Ectodermal cell (in vitro differentiated cells): ENCODE results near the gene C9orf43. TPM values are rescaled to one million over a fixed set of nuclear protein-coding genes. Genes with fewer than 3 reads are reported as not detected.
A peak's percentile ranks its signal among the peaks of the same experiment; 100 is the strongest.
"Not testable (repeated sequence)": the region's sequence is repeated elsewhere in the genome, so short reads cannot be mapped to it uniquely, and the experiment has no call there.

Source experiments
- H3K27ac ChIP-seq: 2 replicates; pipeline ENCODE4 v1.7.0; 2013; ENCODE audit warnings: mild to moderate bottlenecking, low read depth, low read length; ENCODE audit not compliant: insufficient read depth, poor library complexity, severe bottlenecking
- H3K27me3 ChIP-seq: 2 replicates; pipeline ENCODE4 v1.7.0; 2013; ENCODE audit warnings: mild to moderate bottlenecking, low read length; ENCODE audit not compliant: insufficient read depth, control insufficient read depth, poor library complexity, severe bottlenecking
- H3K36me3 ChIP-seq: one replicate; pipeline ENCODE4 v1.7.0; 2013; ENCODE audit warnings: low read length; ENCODE audit not compliant: control insufficient read depth, insufficient read depth
- H3K4me1 ChIP-seq: one replicate; pipeline ENCODE4 v1.7.0; 2013; ENCODE audit warnings: low read length; ENCODE audit not compliant: control insufficient read depth, insufficient read depth
- H3K4me3 ChIP-seq: 2 replicates; pipeline ENCODE4 v1.7.0; 2013; ENCODE audit warnings: low read depth, low read length, control low read depth; ENCODE audit not compliant: insufficient read depth
- H3K9me3 ChIP-seq: 2 replicates; pipeline ENCODE4 v1.7.0; 2013; ENCODE audit warnings: mild to moderate bottlenecking, low read length, moderate library complexity; ENCODE audit not compliant: control insufficient read depth
- WGBS, 2 experiments: methylation state at CpG; one replicate each; pipeline ENCODE4 v1.1.7; 2013; ENCODE audit warnings: missing lambda C conversion rate in 2 of 2; 5-methylcytosine and 5-hydroxymethylcytosine counted together
- polyA plus RNA-seq, 4 experiments: library from polyadenylated mRNA; stranded (reverse); fragments of 50-300 nt; gene quantifications; one replicate each; pipeline ENCODE4 v1.2.3, GENCODE V29; 2013

The C9orf43 gene, protein sequence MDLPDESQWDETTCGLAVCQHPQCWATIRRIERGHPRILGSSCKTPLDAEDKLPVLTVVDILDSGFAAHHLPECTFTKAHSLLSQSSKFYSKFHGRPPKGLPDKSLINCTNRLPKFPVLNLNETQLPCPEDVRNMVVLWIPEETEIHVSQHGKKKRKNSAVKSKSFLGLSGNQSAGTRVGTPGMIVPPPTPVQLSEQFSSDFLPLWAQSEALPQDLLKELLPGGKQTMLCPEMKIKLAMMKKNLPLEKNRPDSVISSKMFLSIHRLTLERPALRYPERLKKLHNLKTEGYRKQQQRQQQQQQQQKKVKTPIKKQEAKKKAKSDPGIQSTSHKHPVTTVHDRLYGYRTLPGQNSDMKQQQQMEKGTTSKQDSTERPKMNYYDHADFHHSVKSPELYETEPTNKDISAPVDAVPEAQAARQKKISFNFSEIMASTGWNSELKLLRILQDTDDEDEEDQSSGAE
- 1.2 TPM for polyA plus RNA-seq (2013, experiment 1 of 4)
- polyA plus RNA-seq (2013, experiment 2 of 4), result 0.28 TPM
- 0.59 TPM for polyA plus RNA-seq (2013, experiment 3 of 4)
- polyA plus RNA-seq (2013, experiment 4 of 4), result 0.32 TPM

DNA sequence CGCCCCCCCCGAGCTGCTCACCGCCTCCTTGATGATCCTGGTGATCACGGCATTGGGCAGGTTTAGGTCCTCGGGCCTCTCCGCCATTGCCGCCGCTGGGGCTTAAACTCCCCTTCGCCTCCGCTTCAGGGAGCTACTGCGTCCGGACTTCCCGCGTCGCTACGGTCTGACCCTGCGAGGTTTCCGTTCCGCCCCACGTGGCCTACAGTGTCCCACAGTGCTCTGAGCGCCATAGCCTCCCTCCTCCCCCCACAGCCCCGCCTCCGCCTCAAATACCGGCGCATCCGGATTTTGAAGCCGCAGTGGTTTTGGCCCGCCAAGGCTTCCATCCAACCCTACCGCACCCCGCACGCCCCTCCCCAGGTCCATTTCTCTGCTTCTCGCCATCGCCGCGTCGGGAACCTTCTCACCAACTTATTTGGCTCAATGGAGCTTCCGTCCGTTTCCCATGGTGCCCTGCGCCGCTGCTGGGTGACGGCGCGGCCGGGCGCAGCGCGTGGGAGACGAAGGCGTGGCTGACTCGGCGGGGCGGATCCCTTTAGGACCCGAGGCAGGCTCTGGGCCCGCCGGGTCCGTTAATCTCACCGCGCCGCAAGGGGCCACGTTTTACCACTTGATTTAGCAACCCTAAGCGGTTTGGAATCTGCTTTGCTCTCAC lies at the start of gene C9orf43, which contains the start of gene POLE3:
TSS of gene C9orf43 (plus strand) at position 541 of the 658 bp plus-strand sequence. CDS start 2,747 bp downstream, outside the sequence.
TSS of gene POLE3 (minus strand) at position 469 of the 658 bp plus-strand sequence. CDS start at position 87, 382 bp downstream.
- 0% methylated on average over 61 of the region's 61 CpGs for WGBS, 2 experiments

GRCh38 chr9:113361304-113362018 lies 49.1 kb upstream of the C9orf43 start:
- WGBS, 2 experiments, result 88 to 92% methylated on average over 5 to 6 of the region's 7 CpGs
- H3K4me3 ChIP-seq, result no peak overlapping the region
- H3K4me1 ChIP-seq, result no peaks in the 10 kb centered on the region
- H3K27ac ChIP-seq, result no peak overlapping the region
- H3K36me3 ChIP-seq, result no peaks in the 10 kb centered on the region
- H3K9me3 ChIP-seq, result no peaks in the 10 kb centered on the region
- H3K27me3 ChIP-seq, result no peaks in the 10 kb centered on the region

More for the DNA sequence above, at the start of gene C9orf43, which contains the start of gene POLE3:
- Histone ChIP-seq H3K9me3 (no peaks in the 10 kb centered on the region), H3K4me1 (peaks cover 6% of the 10 kb centered on the region), H3K4me3 (peak within 1 kb of the TSS; percentile 98), H3K27ac (peak within 1 kb of the TSS; percentile 97), H3K36me3 (peaks cover 9% of the 10 kb centered on the region), H3K27me3 (no peaks in the 10 kb centered on the region)

DNA sequence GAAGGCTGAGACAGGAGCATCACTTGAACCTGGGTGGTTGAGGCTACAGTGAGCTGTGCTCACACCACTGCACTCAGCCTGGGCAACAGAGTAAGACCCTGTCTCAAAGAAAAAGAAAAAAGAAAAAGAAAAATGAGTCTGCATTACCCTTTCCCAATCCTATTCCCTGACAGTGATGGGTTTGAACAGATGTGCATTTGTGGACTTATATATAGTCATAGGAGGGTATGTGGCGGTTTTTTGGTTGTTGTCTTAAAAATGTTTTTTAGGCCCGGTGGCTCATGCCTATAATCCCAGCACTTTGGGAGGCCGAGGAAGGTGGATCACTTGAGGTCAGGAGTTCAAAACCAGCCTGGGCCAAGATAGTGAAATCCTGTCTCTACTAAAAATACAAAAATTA lies 47.2 kb upstream of the C9orf43 start:
- Histone ChIP-seq H3K36me3 (no peaks in the 10 kb centered on the region), H3K4me3 (no peak overlapping the region), H3K9me3 (no peaks in the 10 kb centered on the region), H3K27ac (no peak overlapping the region), H3K27me3 (no peaks in the 10 kb centered on the region), H3K4me1 (no peaks in the 10 kb centered on the region)
- WGBS, 2 experiments, result 94 to 98% methylated on average over 3 of the region's 3 CpGs

GRCh38 chr9:113364951-113365350 lies 45.6 kb upstream of the C9orf43 start:
- Histone ChIP-seq H3K9me3 (no peaks in the 10 kb centered on the region), H3K27ac (no peak overlapping the region), H3K36me3 (no peaks in the 10 kb centered on the region), H3K4me3 (no peak overlapping the region), H3K27me3 (no peaks in the 10 kb centered on the region), H3K4me1 (no peaks in the 10 kb centered on the region)
- 63 to 100% methylated on average over 1 of the region's 1 CpG for WGBS, 2 experiments

GRCh38 chr9:113365652-113366051 lies 44.9 kb upstream of the C9orf43 start:
- H3K27me3 ChIP-seq, H3K9me3 ChIP-seq, H3K36me3 ChIP-seq, H3K27ac ChIP-seq, H3K4me3 ChIP-seq, H3K4me1 ChIP-seq: not testable (repeated sequence)
- 92 to 96% methylated on average over 3 of the region's 3 CpGs for WGBS, 2 experiments

- no peaks in the 10 kb centered on the region for H3K4me1 ChIP-seq
- WGBS, 2 experiments, result 89 to 90% methylated on average over 5 of the region's 5 CpGs
Measured at GRCh38 chr9:113368348-113368981, 42.1 kb upstream of the C9orf43 start.

GRCh38 chr9:113368982-113369854 lies 41.3 kb upstream of the C9orf43 start:
- H3K4me3 ChIP-seq, result no peak overlapping the region
- no peak overlapping the region for H3K27ac ChIP-seq
- peaks cover 5% of the 10 kb centered on the region for H3K36me3 ChIP-seq
- no peaks in the 10 kb centered on the region for H3K9me3 ChIP-seq
- H3K4me1 ChIP-seq, result no peaks in the 10 kb centered on the region
- WGBS, 2 experiments, result 85 to 95% methylated on average over 11 to 13 of the region's 13 CpGs
- no peaks in the 10 kb centered on the region for H3K27me3 ChIP-seq

More at GRCh38 chr9:113368348-113368981, 42.1 kb upstream of the C9orf43 start:
- H3K9me3 ChIP-seq, result no peaks in the 10 kb centered on the region
- H3K27ac ChIP-seq, result no peak overlapping the region
- no peaks in the 10 kb centered on the region for H3K36me3 ChIP-seq
- no peaks in the 10 kb centered on the region for H3K27me3 ChIP-seq
- no peak overlapping the region for H3K4me3 ChIP-seq

DNA sequence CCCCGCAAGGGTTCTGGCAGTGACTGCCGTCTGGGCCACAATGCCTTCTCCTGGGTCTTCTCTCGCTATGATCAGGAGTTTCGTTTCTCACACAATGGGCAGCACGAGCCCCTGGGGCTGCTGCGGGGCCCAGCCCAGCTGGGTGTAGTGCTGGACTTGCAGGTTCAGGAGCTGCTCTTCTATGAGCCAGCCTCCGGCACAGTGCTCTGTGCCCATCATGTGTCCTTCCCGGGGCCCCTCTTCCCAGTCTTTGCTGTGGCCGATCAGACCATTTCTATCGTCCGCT lies 40.7 kb upstream of the C9orf43 start:
- Histone ChIP-seq H3K27ac (no peak overlapping the region), H3K4me3 (no peak overlapping the region), H3K4me1 (no peaks in the 10 kb centered on the region), H3K9me3 (no peaks in the 10 kb centered on the region), H3K36me3 (peaks cover 5% of the 10 kb centered on the region), H3K27me3 (no peaks in the 10 kb centered on the region)
- 84 to 85% methylated on average over 11 of the region's 11 CpGs for WGBS, 2 experiments

DNA sequence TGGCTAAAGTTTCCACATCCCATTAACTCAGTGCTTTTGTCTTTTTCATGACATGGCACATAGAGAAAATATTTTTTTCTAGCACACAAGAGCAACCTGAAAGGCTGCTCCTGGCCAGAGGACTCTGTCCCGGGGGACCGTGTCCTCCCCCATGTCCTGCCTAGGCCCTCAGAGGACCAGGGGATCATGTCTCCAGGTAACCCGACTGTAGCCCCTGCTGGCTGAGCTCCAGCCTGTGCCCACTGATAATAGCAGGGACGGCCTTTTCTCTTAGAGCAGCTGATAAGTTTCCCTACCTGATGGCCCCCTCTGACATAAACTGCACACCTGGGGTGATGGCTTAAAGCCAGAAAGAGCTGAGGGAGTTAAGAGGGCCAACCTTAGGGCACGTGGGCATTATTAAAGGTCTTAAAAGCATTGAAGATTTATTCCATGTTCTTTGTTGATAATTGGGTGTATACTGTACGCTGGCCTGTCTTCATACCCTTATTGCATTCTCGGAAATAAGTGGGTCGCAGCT lies 39.7 kb upstream of the C9orf43 start:
- Histone ChIP-seq H3K9me3 (no peaks in the 10 kb centered on the region), H3K4me1 (no peaks in the 10 kb centered on the region), H3K27me3 (no peaks in the 10 kb centered on the region), H3K27ac (no peak overlapping the region), H3K4me3 (no peak overlapping the region), H3K36me3 (peaks cover 5% of the 10 kb centered on the region)
- WGBS, 2 experiments, result 89 to 90% methylated on average over 8 of the region's 8 CpGs
